ENCODE measurements around the gene ABCD1.

ABCD1 gene

DNA sequence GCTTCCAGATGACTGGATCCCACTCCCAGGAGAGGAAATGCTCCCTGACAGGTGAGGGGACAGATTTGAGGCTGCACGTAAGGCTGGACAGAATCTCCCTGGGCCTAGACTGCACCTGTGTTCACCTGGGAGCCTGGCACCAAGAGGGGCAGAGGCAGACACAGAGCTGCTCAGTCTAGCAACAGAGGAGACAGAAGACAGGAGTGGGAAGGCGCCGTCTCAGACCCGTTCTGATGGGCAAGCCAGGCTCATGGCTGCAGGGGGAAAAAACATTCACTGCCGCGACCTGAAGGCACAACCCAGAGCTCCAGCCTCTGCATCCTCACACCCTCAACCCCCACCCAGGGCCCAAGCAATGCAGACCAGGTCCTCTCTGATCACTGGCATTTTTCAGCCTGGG, 17.2 kb upstream of the ABCD1 start:
- H3K27ac ChIP-seq: no peak overlapping the region
- H3K36me3 ChIP-seq: peaks cover 0 to 43% (median 4%) of the 10 kb centered on the region in 3 donors
- TF ChIP-seq, protein P1, sequence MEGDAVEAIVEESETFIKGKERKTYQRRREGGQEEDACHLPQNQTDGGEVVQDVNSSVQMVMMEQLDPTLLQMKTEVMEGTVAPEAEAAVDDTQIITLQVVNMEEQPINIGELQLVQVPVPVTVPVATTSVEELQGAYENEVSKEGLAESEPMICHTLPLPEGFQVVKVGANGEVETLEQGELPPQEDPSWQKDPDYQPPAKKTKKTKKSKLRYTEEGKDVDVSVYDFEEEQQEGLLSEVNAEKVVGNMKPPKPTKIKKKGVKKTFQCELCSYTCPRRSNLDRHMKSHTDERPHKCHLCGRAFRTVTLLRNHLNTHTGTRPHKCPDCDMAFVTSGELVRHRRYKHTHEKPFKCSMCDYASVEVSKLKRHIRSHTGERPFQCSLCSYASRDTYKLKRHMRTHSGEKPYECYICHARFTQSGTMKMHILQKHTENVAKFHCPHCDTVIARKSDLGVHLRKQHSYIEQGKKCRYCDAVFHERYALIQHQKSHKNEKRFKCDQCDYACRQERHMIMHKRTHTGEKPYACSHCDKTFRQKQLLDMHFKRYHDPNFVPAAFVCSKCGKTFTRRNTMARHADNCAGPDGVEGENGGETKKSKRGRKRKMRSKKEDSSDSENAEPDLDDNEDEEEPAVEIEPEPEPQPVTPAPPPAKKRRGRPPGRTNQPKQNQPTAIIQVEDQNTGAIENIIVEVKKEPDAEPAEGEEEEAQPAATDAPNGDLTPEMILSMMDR (IDR thresholded peaks at IDR 0.05): no peak
- intact Hi-C loops (cut with DNase I; ENCODE audit: low total_unique reads): no loop called here
- no peaks in the 10 kb centered on the region for H3K9me3 ChIP-seq
- peaks cover 0 to 18% (median 3%) of the 10 kb centered on the region in 4 donors for H3K4me1 ChIP-seq
- no peaks in the 10 kb centered on the region for H3K27me3 ChIP-seq
- no peak for DNase-seq
- no peak overlapping the region for H3K4me3 ChIP-seq

DNA sequence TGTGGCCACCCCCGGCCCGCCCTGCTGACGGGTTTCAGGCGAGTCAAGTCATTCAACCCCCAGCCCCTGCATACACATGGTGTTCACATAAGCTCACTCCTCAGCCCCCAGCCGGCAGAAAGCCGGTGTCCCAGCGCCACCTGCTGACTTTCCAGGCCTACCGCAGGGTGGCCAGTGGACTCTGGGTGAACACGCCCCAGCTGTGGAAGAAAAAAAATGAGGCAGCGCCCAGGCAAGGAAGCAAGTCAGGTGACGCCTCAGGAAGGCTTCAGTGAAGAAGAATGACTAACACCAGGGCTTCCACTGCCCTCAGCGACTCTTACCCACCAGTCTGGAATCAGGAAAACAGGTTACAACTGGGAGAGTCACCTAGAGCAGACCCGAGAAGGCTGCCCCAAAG, 16.2 kb upstream of the ABCD1 start:
- DNase-seq: peak in 1 of 2 donors; percentile 77
- no peak overlapping the region for H3K4me3 ChIP-seq
- no peaks in the 10 kb centered on the region for H3K27me3 ChIP-seq
- no peaks in the 10 kb centered on the region for H3K9me3 ChIP-seq
- intact Hi-C loops (cut with DNase I; ENCODE audit: low total_unique reads): no loop called here
- TF ChIP-seq, protein P1 (IDR thresholded peaks at IDR 0.05): peak; percentile 50 to 55
- H3K27ac ChIP-seq: no peak overlapping the region
- H3K36me3 ChIP-seq: peaks cover 0 to 41% (median 0%) of the 10 kb centered on the region in 3 donors
- H3K4me1 ChIP-seq: peaks cover 0 to 12% (median 0%) of the 10 kb centered on the region in 4 donors

DNA sequence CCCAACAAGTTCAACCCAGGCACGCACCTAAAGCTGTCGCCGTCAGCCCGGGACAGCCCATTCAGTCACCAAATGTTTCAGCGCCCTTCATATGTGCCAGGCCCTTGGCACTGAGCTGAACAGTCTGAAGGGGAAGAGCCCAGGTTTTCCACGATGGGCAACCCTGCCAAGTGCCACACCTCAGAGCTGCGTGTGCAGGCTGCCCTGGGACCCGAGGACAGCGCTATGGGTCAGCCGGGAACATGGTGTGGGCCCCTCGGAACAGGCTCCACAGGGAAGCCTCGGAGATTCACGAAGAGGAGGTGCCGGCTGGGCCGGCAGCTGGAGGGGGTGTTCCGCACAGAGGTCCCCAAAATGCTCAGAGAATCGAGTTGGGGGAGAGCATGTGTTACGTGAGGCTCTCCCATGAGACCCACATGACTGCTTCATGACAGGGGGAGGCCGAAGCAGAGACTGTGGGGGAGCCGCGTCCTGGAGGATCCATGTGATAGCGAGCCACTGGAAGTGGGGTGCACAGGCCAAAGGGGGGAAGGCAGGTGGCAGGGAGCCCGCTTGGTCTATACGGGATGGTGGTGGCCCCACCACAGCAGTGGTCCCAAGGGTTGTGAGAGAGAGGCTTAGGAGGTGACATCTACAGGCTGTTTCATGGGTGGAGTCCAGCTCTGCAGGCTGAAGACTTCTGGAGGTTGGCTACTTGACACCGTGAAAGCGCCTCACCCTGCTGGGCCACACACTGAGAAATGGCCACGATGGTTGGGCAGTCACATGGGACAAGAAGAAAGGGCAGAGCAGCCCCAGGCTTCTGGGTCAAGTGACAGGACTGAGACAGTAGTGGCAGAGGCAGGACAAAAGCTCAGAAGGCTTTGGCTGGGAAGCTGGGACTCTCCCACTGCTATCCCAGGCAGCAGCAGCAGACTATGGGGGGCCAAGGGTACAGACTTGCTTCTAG, 14.7 kb upstream of the ABCD1 start:
- DNase-seq: no peak
- Histone ChIP-seq H3K27ac (no peak overlapping the region), H3K36me3 (peaks cover 0 to 44% (median 8%) of the 10 kb centered on the region in 3 donors), H3K4me3 (no peak overlapping the region), H3K9me3 (no peaks in the 10 kb centered on the region), H3K27me3 (no peaks in the 10 kb centered on the region), H3K4me1 (peaks cover 0 to 10% (median 0%) of the 10 kb centered on the region in 4 donors)
- TF ChIP-seq, protein P1 (IDR thresholded peaks at IDR 0.05): no peak
- intact Hi-C loops (cut with DNase I; ENCODE audit: low total_unique reads): no loop called here

DNA sequence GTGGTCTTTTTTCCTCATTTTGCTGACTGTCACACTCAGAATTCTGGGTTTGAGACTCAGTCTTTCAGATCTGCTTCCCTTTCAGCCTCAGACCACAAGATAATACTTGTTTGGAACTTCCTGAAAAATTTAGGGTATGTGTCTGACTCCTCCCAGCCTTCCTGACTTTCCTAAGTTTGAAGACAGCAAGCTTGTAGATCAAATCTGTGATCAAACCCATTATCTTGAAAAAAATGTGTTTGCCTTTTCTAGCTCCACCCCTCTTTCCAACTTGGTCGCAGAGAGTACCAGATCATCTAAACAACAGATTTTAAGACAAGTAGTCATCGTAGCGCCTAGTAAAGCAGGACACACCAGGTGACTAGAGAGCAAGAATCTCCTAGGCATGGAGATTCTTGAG, 10.4 kb upstream of the ABCD1 start:
- H3K9me3 ChIP-seq: no peaks in the 10 kb centered on the region
- H3K4me3 ChIP-seq: no peak overlapping the region
- DNase-seq: no peak
- TF ChIP-seq, protein P1 (IDR thresholded peaks at IDR 0.05): no peak
- no peaks in the 10 kb centered on the region for H3K4me1 ChIP-seq
- intact Hi-C loops (cut with DNase I; ENCODE audit: low total_unique reads): no loop called here
- no peak overlapping the region for H3K27ac ChIP-seq
- H3K27me3 ChIP-seq: no peaks in the 10 kb centered on the region
- H3K36me3 ChIP-seq: peaks cover 4 to 74% (median 28%) of the 10 kb centered on the region in 3 donors

DNA sequence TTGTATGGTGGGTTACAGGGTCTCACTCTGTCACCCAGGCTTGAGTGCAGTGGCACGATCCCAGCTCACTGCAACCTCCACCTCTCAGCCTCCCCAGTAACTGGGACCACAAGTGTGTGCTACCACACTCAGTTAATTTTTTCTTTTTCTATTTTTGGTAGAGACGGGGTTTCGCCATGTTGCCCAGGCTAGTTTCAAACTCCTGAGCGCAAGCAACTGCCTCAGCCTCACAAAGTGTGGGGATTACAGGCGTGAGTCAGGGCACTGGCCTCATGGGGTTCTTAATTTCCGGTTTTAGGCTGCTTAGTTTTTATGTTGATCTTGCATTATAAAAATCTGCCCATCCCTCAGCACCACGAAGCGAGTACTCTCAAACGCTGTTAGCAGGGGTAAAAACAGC, 7.2 kb upstream of the ABCD1 start:
- H3K27me3 ChIP-seq: no peaks in the 10 kb centered on the region
- DNase-seq: no peak
- H3K27ac ChIP-seq: no peak overlapping the region
- no peaks in the 10 kb centered on the region for H3K9me3 ChIP-seq
- H3K4me3 ChIP-seq: no peak overlapping the region
- intact Hi-C loops (cut with DNase I; ENCODE audit: low total_unique reads): no loop called here
- TF ChIP-seq, protein P1 (IDR thresholded peaks at IDR 0.05): no peak
- H3K4me1 ChIP-seq: peaks cover 0 to 4% (median under 1%) of the 10 kb centered on the region in 4 donors
- H3K36me3 ChIP-seq: peaks cover 18 to 69% (median 45%) of the 10 kb centered on the region in 3 donors
